K562 (cell line): Measurements from ENCODE around the gene RNF150. TPM values are rescaled to one million over a fixed set of nuclear protein-coding genes. Genes with fewer than 3 reads are reported as not detected.

ENCODE experiments used
- ATAC-seq: fragments of 200-7000 bp; cut with Tn5 transposase; 3 replicates; pipeline ENCODE4 v1.9.1; 2020; ENCODE audit warnings: moderate library complexity
- BruUV-seq: library from RNA; stranded (reverse); fragments of 400-500 nt; replicated peaks from 2 replicates; lab custom pipeline; 2021; lab: Mats Ljungman, UMichigan
- CTCF ChIA-PET: fragments of 300-600 bp; formaldehyde crosslinking; extraction: SDS; loops from one replicate; lab custom pipeline; 2021; ENCODE audit warnings: low intra/inter-chr PET ratio; lab: Yijun Ruan, JAX
- POLR2A ChIA-PET: fragments of 300-600, 350-650 bp; sonication (Branson Sonifier 250); formaldehyde crosslinking; extraction: SDS; loops from one replicate; lab custom pipeline; 2021; ENCODE audit warnings: antibody characterized with exemption, inconsistent platforms; lab: Yijun Ruan, JAX
- DNase-seq, 4 experiments: peaks; one replicate each; pipeline versions ENCODE4 v3.0.0 to v3.0.0-alpha.2; 2011 to 2018; ENCODE audit warnings: low spot score in 3 of 4, mixed read lengths in 3 of 4; ENCODE audit errors: extremely low read depth in 1 of 4
- FAIRE-seq: peaks from 2 replicates; lab custom pipeline; 2011; peaks lifted over from hg19 to GRCh38; lab: Jason Lieb, UNC
- H2AFZ ChIP-seq: 2 replicates; pipeline ENCODE4 v1.6.0; 2011; ENCODE audit warnings: low read depth, low read length, control low read depth, inconsistent platforms
- H3K27ac ChIP-seq: fragments of 200-600 bp; 3 replicates; pipeline ENCODE4 v1.8.0; 2011; ENCODE audit warnings: low read depth, mild to moderate bottlenecking, control low read depth, inconsistent platforms, low read length, moderate library complexity, mixed read lengths; ENCODE audit errors: extremely low read depth
- H3K27me3 ChIP-seq, 2 experiments: fragments of 300-600 bp in 1 of 2; 2 replicates in 1 of 2; 3 replicates in 1 of 2; pipeline versions ENCODE4 v1.6.0 to v1.8.0; 2011; ENCODE audit warnings: inconsistent platforms in 2 of 2, low read length in 2 of 2, mild to moderate bottlenecking in 1 of 2, mixed read lengths in 1 of 2, moderate library complexity in 1 of 2; ENCODE audit not compliant: control insufficient read depth in 2 of 2, insufficient read depth in 2 of 2
- H3K36me3 ChIP-seq: fragments of 300-600 bp; 3 replicates; pipeline ENCODE4 v1.8.0; 2011; ENCODE audit warnings: mild to moderate bottlenecking, low read length, inconsistent platforms; ENCODE audit not compliant: control insufficient read depth, insufficient read depth
- H3K4me1 ChIP-seq, 2 experiments: fragments of 200-600 bp in 1 of 2; replicated peaks in 1 of 2; 2 replicates in 1 of 2; 3 replicates in 1 of 2; pipeline versions ENCODE4 v1.5.1 to v1.8.0; 2011; ENCODE audit warnings: inconsistent platforms in 2 of 2, low read length in 2 of 2, mild to moderate bottlenecking in 1 of 2, mixed read lengths in 1 of 2, moderate library complexity in 1 of 2; ENCODE audit not compliant: control insufficient read depth in 2 of 2, insufficient read depth in 2 of 2
- H3K4me2 ChIP-seq: 2 replicates; pipeline ENCODE4 v1.6.1; 2011; ENCODE audit warnings: low read length, control low read depth, inconsistent platforms, mixed read lengths; ENCODE audit not compliant: insufficient read depth
- H3K4me3 ChIP-seq: fragments of 200-600 bp; sonication (generic), shearing (Covaris generic); 2 replicates; pipeline ENCODE4 v1.5.1; 2016; ENCODE audit warnings: control low read depth, inconsistent platforms
- H3K79me2 ChIP-seq: fragments of 200-600 bp; 3 replicates; pipeline ENCODE4 v1.8.0; 2011; ENCODE audit warnings: low read length, inconsistent platforms; ENCODE audit not compliant: control insufficient read depth, insufficient read depth
- H3K9ac ChIP-seq, 2 experiments: 2 replicates each; pipeline versions ENCODE4 v1.6.0 to v1.6.1; 2011; ENCODE audit warnings: low read depth in 2 of 2, low read length in 2 of 2, control low read depth in 1 of 2, inconsistent platforms in 1 of 2, mild to moderate bottlenecking in 1 of 2, mixed read lengths in 1 of 2; ENCODE audit not compliant: insufficient read depth in 1 of 2
- H3K9me1 ChIP-seq: one replicate; pipeline ENCODE4 v1.6.0; 2011; ENCODE audit warnings: inconsistent platforms, mild to moderate bottlenecking, low read length, moderate library complexity; ENCODE audit not compliant: control insufficient read depth, insufficient read depth
- H3K9me3 ChIP-seq: replicated peaks from 2 replicates; pipeline ENCODE4 v1.5.1; 2011; ENCODE audit warnings: low read depth, low read length, inconsistent platforms; ENCODE audit not compliant: control insufficient read depth, insufficient read depth
- H4K20me1 ChIP-seq: replicated peaks from 2 replicates; pipeline ENCODE4 v1.6.1; 2011; ENCODE audit warnings: low read length, inconsistent platforms, mixed read lengths; ENCODE audit not compliant: control insufficient read depth, insufficient read depth
- HDAC6 ChIP-seq: IDR thresholded peaks from 2 replicates; pipeline ENCODE4 v1.6.1; 2012; ENCODE audit warnings: low read depth, mild to moderate bottlenecking, control low read depth, inconsistent platforms, low read length, moderate library complexity
- HIVEP1 ChIP-seq: fragments of 250-450 bp; sonication (Bioruptor Pico); IDR thresholded peaks from 2 replicates; pipeline ENCODE4 v1.4.0; 2020; ENCODE audit warnings: mild to moderate bottlenecking
- OTX1 ChIP-seq: fragments of 450-650 bp; formaldehyde crosslinking; IDR thresholded peaks from 2 replicates; pipeline ENCODE4 v1.4.0; 2022; ENCODE audit warnings: mild to moderate bottlenecking
- STAT5B ChIP-seq: fragments of 250-450 bp; sonication (Bioruptor Pico); IDR thresholded peaks from 2 replicates; pipeline ENCODE4 v1.8.0; 2021; ENCODE audit warnings: mild to moderate bottlenecking, inconsistent platforms
- WHSC1 ChIP-seq: IDR thresholded peaks from one replicate; pipeline ENCODE4 v1.6.1; 2012; ENCODE audit warnings: low read length, control low read depth, inconsistent platforms
- ZNF232 ChIP-seq: sonication (generic); formaldehyde crosslinking; IDR thresholded peaks from 2 replicates; pipeline ENCODE4 v1.8.0; 2022; ENCODE audit warnings: mild to moderate bottlenecking, missing genetic modification reagents
- WGBS: fragments of 100-300 bp; shearing (Covaris generic); methylation state at CpG from one replicate; pipeline ENCODE4 v1.1.6; 2016; ENCODE audit warnings: low coverage, mixed read lengths; ENCODE audit not compliant: insufficient coverage; ENCODE audit errors: missing lambda C conversion rate; 5-methylcytosine and 5-hydroxymethylcytosine counted together
- in situ Hi-C: fragments of 300-500 bp; cut with MboI; formaldehyde crosslinking; loops from 4 replicates; pipeline ENCODE4 v1.15.0; 2018; ENCODE audit warnings: inconsistent platforms, mixed read lengths
- intact Hi-C: fragments of 100-400 bp; cut with micrococcal nuclease; formaldehyde crosslinking; loops from 2 replicates; pipeline ENCODE4 v1.14.2; 2022
- polyA plus RNA-seq, 8 experiments: library from polyadenylated mRNA; depleted of rRNA in 4 of 8; stranded (reverse) in 5 of 8; unstranded in 3 of 8; fragments of >200 nt; fragmentation: Nextera tagmentation in 2 of 8; fragmentation: Illumina TruSeq in 1 of 8; extraction: Ambion mirVana in 2 of 8; extraction: Trizol in 1 of 8; gene quantifications; 2 replicates each; pipeline versions ENCODE4 v1.2.1 to v1.2.3, GENCODE V29; 2011 to 2014; ENCODE audit warnings: inconsistent platforms in 1 of 8, missing spikeins in 1 of 8
- total RNA-seq, 7 experiments: library from RNA; depleted of rRNA in 6 of 7; stranded (reverse); fragments of >200 nt in 6 of 7; fragmentation: Illumina TruSeq in 2 of 7; extraction: Trizol in 2 of 7; gene quantifications; 2 replicates each; pipeline versions ENCODE4 v1.2.1 to v1.2.3, GENCODE V29; 2011 to 2021; ENCODE audit warnings: low replicate concordance in 1 of 7
- TF ChIP-seq, protein P1 (sequence below), 2 experiments: fragments of 200-800 bp in 1 of 2; sonication (Bioruptor generic) in 1 of 2; sonication (generic) in 1 of 2; formaldehyde crosslinking in 1 of 2; IDR thresholded peaks in 1 of 2; conservative IDR thresholded peaks in 1 of 2; 2 replicates each; pipeline versions ENCODE4 v1.5.0 to v1.6.1; 2016 to 2020; ENCODE audit warnings: missing compliant biosample characterization in 1 of 2, missing genetic modification characterization in 1 of 2, missing genetic modification reagents in 1 of 2

Gene RNF150
- total and polyA plus RNA-seq, 9 of the 15 experiments (the other 6 are each of a cell fraction or from before 2014, with no cell fraction given): 0.09 TPM; not detected in 8

DNA sequence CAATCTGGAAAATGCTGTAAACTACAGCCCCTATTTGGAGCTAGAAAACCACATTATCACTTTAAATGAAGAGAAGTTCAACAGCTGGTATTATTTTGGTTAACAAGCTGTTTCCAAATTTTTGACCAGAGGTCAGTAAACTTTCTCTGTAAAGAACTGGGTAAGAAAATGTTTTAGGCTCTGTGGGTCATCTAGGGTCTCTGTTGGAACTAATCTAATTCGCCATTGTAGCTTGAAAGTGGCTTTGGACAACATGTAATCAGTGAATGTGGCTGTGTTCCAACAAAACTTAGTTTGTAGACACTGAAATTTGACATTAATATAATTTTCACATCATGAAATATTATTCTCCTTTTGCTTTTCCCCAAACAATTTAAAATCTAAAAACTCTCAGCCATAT lies 25.8 kb upstream of the RNF150 start:
- Histone ChIP-seq H3K27ac (no peak overlapping the region), H2AFZ (no peak overlapping the region), H3K4me1 (peaks cover 0 to 2% of the 10 kb centered on the region in 2 experiments; a peak in 2 of 5 replicates), H3K27me3 (no peaks in the 10 kb centered on the region), H3K4me3 (no peak overlapping the region), H3K9me3 (no peaks in the 10 kb centered on the region), H3K36me3 (no peaks in the 10 kb centered on the region), H4K20me1 (no peaks in the 10 kb centered on the region), H3K79me2 (no peaks in the 10 kb centered on the region), H3K9me1 (no peaks in the 10 kb centered on the region), H3K9ac (no peak overlapping the region), H3K4me2 (no peak overlapping the region)
- BruUV-seq: no TSS peak
- DNase-seq (no peak), ATAC-seq (no peak), FAIRE-seq (peak; percentile 15)
- in situ Hi-C loops (no loop called here), intact Hi-C loops (loop anchor here (5.0 kb wide), 3 partner anchors 133 to 1688 kb away; partner anchors contain the start of gene INPP4B)
- CTCF ChIA-PET: no interaction called here
- POLR2A ChIA-PET: interaction anchor here (0.7 to 0.8 kb wide), 2 partner anchors 167 to 1513 kb away, joined by 3 read pairs; no protein-coding TSS in a partner anchor
- 0% methylated on average over 1 of the region's 1 CpG for WGBS
- TF ChIP-seq HIVEP1 (CRISPR knock-in tag) (no peak), OTX1 (CRISPR knock-in tag) (no peak), HDAC6 (no peak), STAT5B (no peak), ZNF232 (CRISPR knock-in tag) (no peak), WHSC1 (no peak)
- TF ChIP-seq, protein P1, sequence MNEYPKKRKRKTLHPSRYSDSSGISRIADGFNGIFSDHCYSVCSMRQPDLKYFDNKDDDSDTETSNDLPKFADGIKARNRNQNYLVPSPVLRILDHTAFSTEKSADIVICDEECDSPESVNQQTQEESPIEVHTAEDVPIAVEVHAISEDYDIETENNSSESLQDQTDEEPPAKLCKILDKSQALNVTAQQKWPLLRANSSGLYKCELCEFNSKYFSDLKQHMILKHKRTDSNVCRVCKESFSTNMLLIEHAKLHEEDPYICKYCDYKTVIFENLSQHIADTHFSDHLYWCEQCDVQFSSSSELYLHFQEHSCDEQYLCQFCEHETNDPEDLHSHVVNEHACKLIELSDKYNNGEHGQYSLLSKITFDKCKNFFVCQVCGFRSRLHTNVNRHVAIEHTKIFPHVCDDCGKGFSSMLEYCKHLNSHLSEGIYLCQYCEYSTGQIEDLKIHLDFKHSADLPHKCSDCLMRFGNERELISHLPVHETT (CRISPR knock-in tag; conservative IDR thresholded peaks at IDR 0.05 in 1 of 2, IDR thresholded peaks at IDR 0.05 in 1 of 2): no peak
